Neural progenitor cell (in vitro differentiated cells): ENCODE measurements around the gene UNG. TPM values are rescaled to one million over a fixed set of nuclear protein-coding genes. Genes with fewer than 3 reads are reported as not detected.
"Not testable (repeated sequence)": the region's sequence is repeated elsewhere in the genome, so short reads cannot be mapped to it uniquely, and the experiment has no call there.

ENCODE experiments used
- DNase-seq: peaks from one replicate; pipeline ENCODE4 v3.0.0-alpha.2; 2016; ENCODE audit warnings: low spot score
- H2AFZ ChIP-seq: fragments of 200-600 bp; sonication (generic); replicated peaks from 2 replicates; pipeline ENCODE4 v1.6.1; 2016; ENCODE audit warnings: antibody characterized with exemption
- H3F3A ChIP-seq: fragments of 200-600 bp; sonication (generic); 2 replicates; pipeline ENCODE4 v1.6.1; 2016; ENCODE audit warnings: antibody characterized with exemption, low read depth
- H3K27ac ChIP-seq: fragments of 200-600 bp; sonication (generic); 2 replicates; pipeline ENCODE4 v1.5.1; 2016; ENCODE audit warnings: mild to moderate bottlenecking
- H3K27me3 ChIP-seq: fragments of 200-600 bp; sonication (generic); 2 replicates; pipeline ENCODE4 v1.6.1; 2016; ENCODE audit warnings: mild to moderate bottlenecking, moderate library complexity
- H3K36me3 ChIP-seq: fragments of 200-600 bp; sonication (generic); 2 replicates; pipeline ENCODE4 v1.5.1; 2016
- H3K4me1 ChIP-seq: fragments of 200-600 bp; sonication (generic); 2 replicates; pipeline ENCODE4 v1.6.1; 2016; ENCODE audit warnings: mixed run types
- H3K4me2 ChIP-seq: fragments of 200-600 bp; sonication (generic); 2 replicates; pipeline ENCODE4 v1.6.1; 2016
- H3K4me3 ChIP-seq: fragments of 200-600 bp; sonication (generic); 2 replicates; pipeline ENCODE4 v1.5.1; 2016
- H3K79me2 ChIP-seq: fragments of 200-600 bp; sonication (generic); 2 replicates; pipeline ENCODE4 v1.6.1; 2016; ENCODE audit warnings: low read depth
- H3K9ac ChIP-seq: fragments of 200-600 bp; sonication (generic); 2 replicates; pipeline ENCODE4 v1.6.1; 2016
- H3K9me3 ChIP-seq: fragments of 200-600 bp; sonication (generic); 2 replicates; pipeline ENCODE4 v1.5.1; 2016; ENCODE audit warnings: low read depth
- H4K20me1 ChIP-seq: fragments of 200-600 bp; sonication (generic); 2 replicates; pipeline ENCODE4 v1.6.1; 2016; ENCODE audit warnings: low read depth
- H3K27ac Mint-ChIP-seq: 3 replicates; pipeline ENCODE4 v1.8.0; 2021; ENCODE audit warnings: mixed read lengths
- H3K27me3 Mint-ChIP-seq: 2 replicates; pipeline ENCODE4 v1.8.0; 2022; ENCODE audit warnings: low read depth, mild to moderate bottlenecking, inconsistent platforms, moderate library complexity, mixed read lengths; ENCODE audit not compliant: insufficient read depth
- H3K36me3 Mint-ChIP-seq: 3 replicates; pipeline ENCODE4 v1.8.0; 2021; ENCODE audit warnings: mixed read lengths
- H3K4me1 Mint-ChIP-seq: 3 replicates; pipeline ENCODE4 v1.8.0; 2021; ENCODE audit warnings: mixed read lengths
- H3K4me3 Mint-ChIP-seq: 3 replicates; pipeline ENCODE4 v1.8.0; 2021; ENCODE audit warnings: mild to moderate bottlenecking, moderate library complexity, mixed read lengths
- H3K9me3 Mint-ChIP-seq: 3 replicates; pipeline ENCODE4 v1.8.0; 2020; ENCODE audit warnings: mixed read lengths
- EZH2 ChIP-seq: fragments of 200-600 bp; sonication (generic); IDR thresholded peaks from 2 replicates; pipeline ENCODE4 v1.6.1; 2017; ENCODE audit warnings: antibody characterized with exemption, mild to moderate bottlenecking, moderate library complexity
- EZH2phosphoT487 ChIP-seq: fragments of 200-600 bp; sonication (generic); IDR thresholded peaks from 2 replicates; pipeline ENCODE4 v1.6.1; 2017; ENCODE audit warnings: antibody characterized with exemption
- total RNA-seq: library from RNA; depleted of rRNA; stranded (reverse); fragments of >200 nt; gene quantifications from 2 replicates; pipeline ENCODE4 v1.2.3, GENCODE V29; 2015; ENCODE audit warnings: low replicate concordance
- TF ChIP-seq, protein P1 (sequence below): fragments of 200-600 bp; sonication (generic); IDR thresholded peaks from 2 replicates; pipeline ENCODE4 v1.5.1; 2017; ENCODE audit warnings: antibody characterized with exemption, mild to moderate bottlenecking

The UNG gene
- total RNA-seq, result 71.0 and 132 TPM in 2 replicates

DNA sequence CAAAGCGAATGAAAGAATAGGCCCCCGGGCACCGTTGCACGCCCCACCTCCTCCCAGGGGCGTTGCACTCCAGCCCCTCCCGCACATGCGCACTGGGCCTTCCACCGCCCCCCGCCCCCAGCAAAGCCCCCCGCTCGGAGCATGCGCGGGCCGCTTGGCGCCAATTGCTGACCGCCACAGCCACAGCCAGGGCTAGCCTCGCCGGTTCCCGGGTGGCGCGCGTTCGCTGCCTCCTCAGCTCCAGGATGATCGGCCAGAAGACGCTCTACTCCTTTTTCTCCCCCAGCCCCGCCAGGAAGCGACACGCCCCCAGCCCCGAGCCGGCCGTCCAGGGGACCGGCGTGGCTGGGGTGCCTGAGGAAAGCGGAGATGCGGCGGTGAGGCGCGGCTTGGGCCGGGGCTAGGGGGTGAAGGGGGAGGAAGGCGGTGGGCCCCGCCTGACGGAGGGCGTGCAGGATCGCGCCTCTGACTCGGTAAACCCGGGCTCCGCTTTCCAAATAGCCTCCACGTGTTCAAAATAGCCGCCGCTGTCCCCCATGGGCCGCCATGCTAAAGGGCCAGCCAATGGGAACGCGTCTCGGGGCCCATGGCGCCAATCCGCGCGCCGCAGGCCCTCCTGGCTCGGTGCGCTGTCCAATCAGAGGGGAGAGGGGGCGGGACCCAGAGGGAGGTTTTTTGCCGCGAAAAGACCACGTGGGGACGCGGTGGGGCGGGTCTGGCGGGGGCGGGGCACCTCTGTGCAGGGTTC is at the start of gene UNG:
UNG (plus strand) TSS at position 163 of the 748 bp plus-strand sequence; CDS start at position 246, 83 bp downstream.
- Histone ChIP-seq H3K9ac (peak within 1 kb of the TSS; percentile 30), H4K20me1 (peaks cover 16% of the 10 kb centered on the region), H3K4me3 (peak within 1 kb of the TSS; percentile 73), H3F3A (peaks cover 14% of the 10 kb centered on the region), H3K9me3 (no peaks in the 10 kb centered on the region), H3K4me1 (peaks cover 11% of the 10 kb centered on the region), H3K27ac (peak within 1 kb of the TSS; percentile 81), H3K4me2 (peak within 1 kb of the TSS; percentile 85), H3K36me3 (peaks cover 3% of the 10 kb centered on the region), H3K79me2 (peaks cover 42% of the 10 kb centered on the region), H2AFZ (peak within 1 kb of the TSS; percentile 97), H3K27me3 (no peaks in the 10 kb centered on the region)
- Mint-ChIP-seq H3K4me1 (peaks cover 32% of the 10 kb centered on the region), H3K27ac (no peak within 1 kb of the TSS), H3K27me3 (peaks cover 6% of the 10 kb centered on the region), H3K36me3 (peaks cover 20% of the 10 kb centered on the region), H3K9me3 (no peaks in the 10 kb centered on the region), H3K4me3 (peak within 1 kb of the TSS; percentile 90)
- peak; percentile 99 for DNase-seq
- TF ChIP-seq EZH2 (no peak), EZH2phosphoT487 (no peak)
- TF ChIP-seq, protein P1, sequence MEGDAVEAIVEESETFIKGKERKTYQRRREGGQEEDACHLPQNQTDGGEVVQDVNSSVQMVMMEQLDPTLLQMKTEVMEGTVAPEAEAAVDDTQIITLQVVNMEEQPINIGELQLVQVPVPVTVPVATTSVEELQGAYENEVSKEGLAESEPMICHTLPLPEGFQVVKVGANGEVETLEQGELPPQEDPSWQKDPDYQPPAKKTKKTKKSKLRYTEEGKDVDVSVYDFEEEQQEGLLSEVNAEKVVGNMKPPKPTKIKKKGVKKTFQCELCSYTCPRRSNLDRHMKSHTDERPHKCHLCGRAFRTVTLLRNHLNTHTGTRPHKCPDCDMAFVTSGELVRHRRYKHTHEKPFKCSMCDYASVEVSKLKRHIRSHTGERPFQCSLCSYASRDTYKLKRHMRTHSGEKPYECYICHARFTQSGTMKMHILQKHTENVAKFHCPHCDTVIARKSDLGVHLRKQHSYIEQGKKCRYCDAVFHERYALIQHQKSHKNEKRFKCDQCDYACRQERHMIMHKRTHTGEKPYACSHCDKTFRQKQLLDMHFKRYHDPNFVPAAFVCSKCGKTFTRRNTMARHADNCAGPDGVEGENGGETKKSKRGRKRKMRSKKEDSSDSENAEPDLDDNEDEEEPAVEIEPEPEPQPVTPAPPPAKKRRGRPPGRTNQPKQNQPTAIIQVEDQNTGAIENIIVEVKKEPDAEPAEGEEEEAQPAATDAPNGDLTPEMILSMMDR, result no peak

DNA sequence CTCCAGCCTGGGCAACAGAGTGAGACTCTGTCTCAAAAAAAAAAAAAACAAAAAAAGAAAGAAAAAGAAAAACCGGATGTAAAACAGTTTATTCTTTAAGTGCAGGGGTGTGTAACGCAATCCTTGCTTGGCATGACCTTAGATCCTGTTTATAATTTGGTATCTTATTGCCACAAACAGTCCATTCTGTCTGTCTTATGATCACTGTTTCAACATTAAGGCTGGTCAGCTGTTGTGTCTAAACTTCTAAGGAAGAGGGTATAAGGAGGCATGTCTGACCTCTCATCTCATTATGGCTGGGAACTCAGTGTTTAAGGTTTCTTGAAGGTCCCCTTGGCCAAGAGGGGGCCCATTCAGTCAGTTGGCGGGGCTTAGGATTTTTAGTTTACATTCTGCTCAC is 48.7 kb upstream of the UNG start:
- not testable (repeated sequence) for H3F3A ChIP-seq, H3K27ac ChIP-seq, H3K4me1 ChIP-seq, H3K36me3 ChIP-seq, H3K9me3 Mint-ChIP-seq, H3K36me3 Mint-ChIP-seq, H3K4me2 ChIP-seq, H2AFZ ChIP-seq, H4K20me1 ChIP-seq, H3K9me3 ChIP-seq, H3K4me3 ChIP-seq, H3K9ac ChIP-seq, DNase-seq, H3K79me2 ChIP-seq, H3K27me3 ChIP-seq, H3K27me3 Mint-ChIP-seq
- peak overlapping the region; percentile 4 for H3K27ac Mint-ChIP-seq
- H3K4me1 Mint-ChIP-seq, result peaks cover 14% of the 10 kb centered on the region
- peak overlapping the region; percentile 43 for H3K4me3 Mint-ChIP-seq

DNA sequence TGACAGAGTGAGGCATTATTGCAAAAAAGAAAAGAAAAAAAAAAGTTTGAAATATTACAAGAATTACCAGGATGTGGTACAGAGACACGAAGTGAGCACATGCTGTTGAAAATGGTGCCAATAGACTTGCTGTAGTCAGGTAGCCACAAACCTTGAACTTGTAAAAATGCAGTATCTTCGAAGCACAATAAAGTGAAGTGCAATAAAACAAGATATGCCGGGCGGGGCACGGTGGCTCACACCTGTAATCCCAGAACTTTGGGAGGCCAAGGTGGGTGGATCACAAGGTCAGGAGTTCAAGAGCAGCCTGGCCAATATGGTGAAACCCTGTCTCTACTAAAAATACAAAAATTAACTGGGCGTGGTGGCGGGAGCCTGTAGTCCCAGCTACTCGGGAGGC is 47.6 kb upstream of the UNG start:
- not testable (repeated sequence) for H4K20me1 ChIP-seq, H3K27ac ChIP-seq, H3K79me2 ChIP-seq, H3K36me3 ChIP-seq, H3K4me1 ChIP-seq, DNase-seq, H3K9me3 Mint-ChIP-seq, H2AFZ ChIP-seq, H3K9ac ChIP-seq, H3K9me3 ChIP-seq, H3K27ac Mint-ChIP-seq, H3F3A ChIP-seq, H3K27me3 Mint-ChIP-seq, H3K4me3 Mint-ChIP-seq, H3K4me2 ChIP-seq, H3K36me3 Mint-ChIP-seq, H3K27me3 ChIP-seq, H3K4me3 ChIP-seq
- peaks cover 19% of the 10 kb centered on the region for H3K4me1 Mint-ChIP-seq

DNA sequence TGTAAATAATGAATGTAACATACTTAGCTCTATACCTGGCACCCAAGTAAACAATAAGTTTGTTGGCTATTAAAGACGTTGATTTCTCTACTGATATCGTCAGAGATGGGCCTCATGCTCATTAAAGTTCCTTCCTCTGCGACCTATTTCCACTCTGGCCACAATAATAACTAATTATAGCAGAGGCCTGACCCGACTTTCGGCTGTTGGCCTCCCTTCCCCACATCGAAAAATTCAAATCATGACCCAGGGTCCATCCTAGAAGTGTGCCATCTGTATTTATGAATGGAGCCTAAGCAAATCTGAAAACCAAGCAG is 45.3 kb upstream of the UNG start:
- Histone ChIP-seq H3F3A (no peaks in the 10 kb centered on the region), H3K9me3 (no peaks in the 10 kb centered on the region), H4K20me1 (no peaks in the 10 kb centered on the region), H3K79me2 (peaks cover 8% of the 10 kb centered on the region), H3K4me2 (peak overlapping the region; percentile 96), H3K36me3 (no peaks in the 10 kb centered on the region), H3K27ac (no peak overlapping the region), H3K9ac (no peak overlapping the region), H3K27me3 (no peaks in the 10 kb centered on the region), H3K4me3 (peak overlapping the region; percentile 84), H2AFZ (peak overlapping the region; percentile 85), H3K4me1 (peaks cover 9% of the 10 kb centered on the region)
- H3K9me3 Mint-ChIP-seq, result no peaks in the 10 kb centered on the region
- H3K27me3 Mint-ChIP-seq, result peaks cover 2% of the 10 kb centered on the region
- peak overlapping the region; percentile 98 for H3K4me3 Mint-ChIP-seq
- no peak for DNase-seq
- TF ChIP-seq EZH2phosphoT487 (no peak), EZH2 (no peak)
- TF ChIP-seq, protein P1, result no peak
- H3K4me1 Mint-ChIP-seq, result peaks cover 19% of the 10 kb centered on the region
- H3K27ac Mint-ChIP-seq, result peak overlapping the region; percentile 83
- no peaks in the 10 kb centered on the region for H3K36me3 Mint-ChIP-seq
